CD14-positive monocyte (primary cell): ENCODE results near the gene HPS1. TPM values are rescaled to one million over a fixed set of nuclear protein-coding genes. Genes with fewer than 3 reads are reported as not detected.

Source experiments
- DNase-seq, 3 donors: peaks; one replicate each; pipeline ENCODE4 v3.0.0-alpha.2; 2011 to 2022
- H2AFZ ChIP-seq: 2 replicates; pipeline ENCODE4 v1.6.0; 2012; ENCODE audit warnings: mild to moderate bottlenecking, low read depth, low read length, inconsistent platforms; ENCODE audit not compliant: insufficient read depth, poor library complexity, severe bottlenecking
- H3K27ac ChIP-seq, 2 donors: 1 replicate in 1 of 2; 2 replicates in 1 of 2; pipeline ENCODE4 v1.5.1; 2012 to 2013; ENCODE audit warnings: low read length in 2 of 2, control low read depth in 1 of 2, inconsistent platforms in 1 of 2, low read depth in 1 of 2, mild to moderate bottlenecking in 1 of 2
- H3K27me3 ChIP-seq, 2 donors: one replicate each; pipeline versions ENCODE4 v1.6.0 to v1.6.1; 2011 to 2013; ENCODE audit warnings: low read length in 2 of 2; ENCODE audit not compliant: control insufficient read depth in 2 of 2, insufficient read depth in 2 of 2
- H3K36me3 ChIP-seq, 2 donors: replicated peaks in 1 of 2; 1 replicate in 1 of 2; 2 replicates in 1 of 2; pipeline versions ENCODE4 v1.5.1 to v1.6.1; 2012 to 2013; ENCODE audit warnings: low read length in 2 of 2, control low read depth in 1 of 2, inconsistent platforms in 1 of 2, mild to moderate bottlenecking in 1 of 2; ENCODE audit not compliant: insufficient read depth in 2 of 2, control insufficient read depth in 1 of 2
- H3K4me1 ChIP-seq, 2 donors: 1 replicate in 1 of 2; 2 replicates in 1 of 2; pipeline versions ENCODE4 v1.5.1 to v1.6.1; 2012 to 2013; ENCODE audit warnings: low read length in 2 of 2, control low read depth in 1 of 2, inconsistent platforms in 1 of 2, mild to moderate bottlenecking in 1 of 2, moderate library complexity in 1 of 2; ENCODE audit not compliant: insufficient read depth in 2 of 2, control insufficient read depth in 1 of 2
- H3K4me2 ChIP-seq: replicated peaks from 2 replicates; pipeline ENCODE3; 2012; ENCODE audit warnings: low read length, moderate library complexity, mild to moderate bottlenecking; ENCODE audit not compliant: poor library complexity, severe bottlenecking; ENCODE audit errors: extremely low read depth
- H3K4me3 ChIP-seq, 3 experiments: fragments of 200-600 bp in 1 of 3; sonication (generic) in 1 of 3; replicated peaks in 1 of 3; 1 replicate in 2 of 3; 2 replicates in 1 of 3; pipeline ENCODE4 v1.5.1; 2011 to 2013; ENCODE audit warnings: low read length in 3 of 3, mild to moderate bottlenecking in 3 of 3, control low read depth in 2 of 3, low read depth in 2 of 3, inconsistent platforms in 1 of 3, moderate library complexity in 1 of 3
- H3K79me2 ChIP-seq: 2 replicates; pipeline ENCODE4 v1.6.0; 2012; ENCODE audit warnings: mild to moderate bottlenecking, control low read depth, inconsistent platforms, low read length, moderate library complexity; ENCODE audit not compliant: insufficient read depth
- H3K9ac ChIP-seq: 2 replicates; pipeline ENCODE4 v1.6.0; 2017; ENCODE audit warnings: low read length, mild to moderate bottlenecking; ENCODE audit not compliant: insufficient read depth, poor library complexity, severe bottlenecking
- H3K9me3 ChIP-seq, 2 donors: replicated peaks in 1 of 2; 1 replicate in 1 of 2; 2 replicates in 1 of 2; pipeline versions ENCODE4 v1.5.1 to v1.6.1; 2012 to 2013; ENCODE audit warnings: low read length in 2 of 2, control low read depth in 1 of 2; ENCODE audit not compliant: control insufficient read depth in 1 of 2, insufficient read depth in 1 of 2
- H4K20me1 ChIP-seq: 2 replicates; pipeline ENCODE4 v1.6.0; 2012; ENCODE audit warnings: mild to moderate bottlenecking, low read length, control low read depth, moderate library complexity; ENCODE audit not compliant: insufficient read depth
- H3K27ac Mint-ChIP-seq, 7 donors: one replicate each; pipeline ENCODE4 v1.8.0; 2020; ENCODE audit warnings: mild to moderate bottlenecking in 7 of 7, mixed read lengths in 7 of 7, moderate library complexity in 6 of 7, inconsistent platforms in 2 of 7
- H3K27me3 Mint-ChIP-seq, 3 donors: one replicate each; pipeline ENCODE4 v1.8.0; 2021 to 2022; ENCODE audit warnings: low read depth in 3 of 3, mild to moderate bottlenecking in 3 of 3, mixed read lengths in 3 of 3, moderate library complexity in 3 of 3, inconsistent platforms in 1 of 3
- H3K36me3 Mint-ChIP-seq, 2 donors: one replicate each; pipeline ENCODE4 v1.8.0; 2020; ENCODE audit warnings: mixed read lengths in 2 of 2, inconsistent platforms in 1 of 2, mild to moderate bottlenecking in 1 of 2
- H3K4me1 Mint-ChIP-seq: one replicate; pipeline ENCODE4 v1.8.0; 2020; ENCODE audit warnings: mild to moderate bottlenecking, mixed read lengths
- H3K4me3 Mint-ChIP-seq, 2 donors: one replicate each; pipeline ENCODE4 v1.8.0; 2020; ENCODE audit warnings: mild to moderate bottlenecking in 2 of 2, mixed read lengths in 2 of 2, moderate library complexity in 1 of 2
- H3K9me3 Mint-ChIP-seq, 7 donors: one replicate each; pipeline ENCODE4 v1.8.0; 2020 to 2022; ENCODE audit warnings: mixed read lengths in 7 of 7, mild to moderate bottlenecking in 6 of 7, moderate library complexity in 6 of 7, inconsistent platforms in 2 of 7
- WGBS: methylation state at CpG from one replicate; pipeline ENCODE4 v1.1.5; 2013; ENCODE audit warnings: missing lambda C conversion rate; ENCODE audit not compliant: insufficient coverage; 5-methylcytosine and 5-hydroxymethylcytosine counted together
- intact Hi-C, 2 donors: fragments of 100-400 bp; cut with micrococcal nuclease; formaldehyde crosslinking; loops; one replicate each; pipeline versions ENCODE4 v1.15.0 to v1.15.1; 2023
- polyA minus RNA-seq: library from RNA; depleted of rRNA, polyadenylated mRNA; stranded (reverse); fragments of >200 nt; gene quantifications from 2 replicates; pipeline ENCODE4 v1.2.3, GENCODE V29; 2012
- polyA plus RNA-seq, 3 donors: library from polyadenylated mRNA; depleted of rRNA in 1 of 3; unstranded in 2 of 3; stranded (reverse) in 1 of 3; fragments of 300-500 nt in 2 of 3; fragments of >200 nt in 1 of 3; fragmentation: Illumina TruSeq in 2 of 3; gene quantifications; 1 replicate in 2 of 3; 2 replicates in 1 of 3; pipeline ENCODE4 v1.2.3, GENCODE V29; 2012 to 2021
- total RNA-seq, 12 experiments: library from RNA in 1 of 12; stranded (reverse) in 1 of 12; fragments of 120-200 nt in 1 of 12; gene quantifications; one replicate each; pipeline ENCODE4 v1.2.4 and lab custom pipeline; 2013 to 2026; ENCODE audit warnings: mixed read lengths in 6 of 12, inconsistent platforms in 1 of 12
- TF ChIP-seq, protein P1 (sequence below): fragments of 200-600 bp; IDR thresholded peaks from one replicate; pipeline ENCODE4 v1.8.0; 2022; ENCODE audit warnings: antibody characterized with exemption, mild to moderate bottlenecking

The HPS1 gene
- total RNA-seq (2013): 54.9 TPM
- polyA plus RNA-seq: 100 to 1,000 TPM in 1 of 3 donors, 10 to 100 TPM in 2; 73.0 to 135 (median 85.2) TPM
- polyA minus RNA-seq: 33.5 and 44.0 TPM in 2 replicates
- total RNA-seq (lab: John Stamatoyannopoulos, UW): 11.6 to 49.3 (median 27.3) reads per million in 11 experiments

DNA sequence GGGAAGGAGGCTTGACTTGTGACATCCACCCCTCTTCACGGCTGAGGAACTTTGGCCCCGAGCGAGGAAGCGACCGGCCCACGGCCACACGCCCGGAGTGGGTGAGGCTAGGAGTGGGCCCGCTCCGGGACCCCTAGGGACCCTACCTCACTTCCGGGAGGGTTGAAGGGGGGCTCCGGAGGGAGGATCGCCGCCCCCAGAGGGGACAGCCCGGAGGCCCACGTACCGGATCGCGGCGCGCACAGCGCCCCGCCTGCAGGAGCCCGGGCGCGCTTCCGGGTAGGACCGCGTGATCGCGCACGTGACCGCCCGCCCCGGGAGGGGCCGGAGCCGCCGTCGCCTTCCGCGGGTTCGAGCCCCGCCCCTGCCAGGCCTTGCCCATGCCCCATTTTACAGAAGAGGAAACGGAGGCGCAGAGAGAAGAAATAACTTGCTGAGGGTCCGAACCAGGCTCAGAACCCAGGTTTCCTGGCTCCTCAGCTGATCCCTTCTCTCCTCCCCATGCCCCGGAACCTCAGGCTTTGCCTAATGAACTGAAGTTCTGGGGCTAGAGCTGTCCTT lies at the start of gene HPS1:
TSS of gene HPS1 (minus strand) at position 275 of the 561 bp plus-strand sequence. CDS start 3,695 bp downstream, outside the sequence.
- Mint-ChIP-seq H3K27ac (peak within 1 kb of the TSS; percentile 88 to 96 (median 93)), H3K4me1 (peaks cover 39% of the 10 kb centered on the region), H3K4me3 (peak within 1 kb of the TSS; percentile 92 to 95), H3K9me3 (peaks cover 0 to 6% (median 0%) of the 10 kb centered on the region in 7 donors), H3K36me3 (peaks cover 33 to 37% of the 10 kb centered on the region in 2 donors), H3K27me3 (peaks cover 1 to 13% (median 2%) of the 10 kb centered on the region in 3 donors)
- H3K27me3 ChIP-seq: peaks cover 0 to 2% of the 10 kb centered on the region in 2 donors
- H3K4me3 ChIP-seq: peak within 1 kb of the TSS; percentile 86 to 95 (median 94)
- H3K4me1 ChIP-seq: peaks cover 22 to 29% of the 10 kb centered on the region in 2 donors
- H4K20me1 ChIP-seq: peaks cover 42% of the 10 kb centered on the region
- peaks cover 49% of the 10 kb centered on the region for H3K79me2 ChIP-seq
- TF ChIP-seq, protein P1, sequence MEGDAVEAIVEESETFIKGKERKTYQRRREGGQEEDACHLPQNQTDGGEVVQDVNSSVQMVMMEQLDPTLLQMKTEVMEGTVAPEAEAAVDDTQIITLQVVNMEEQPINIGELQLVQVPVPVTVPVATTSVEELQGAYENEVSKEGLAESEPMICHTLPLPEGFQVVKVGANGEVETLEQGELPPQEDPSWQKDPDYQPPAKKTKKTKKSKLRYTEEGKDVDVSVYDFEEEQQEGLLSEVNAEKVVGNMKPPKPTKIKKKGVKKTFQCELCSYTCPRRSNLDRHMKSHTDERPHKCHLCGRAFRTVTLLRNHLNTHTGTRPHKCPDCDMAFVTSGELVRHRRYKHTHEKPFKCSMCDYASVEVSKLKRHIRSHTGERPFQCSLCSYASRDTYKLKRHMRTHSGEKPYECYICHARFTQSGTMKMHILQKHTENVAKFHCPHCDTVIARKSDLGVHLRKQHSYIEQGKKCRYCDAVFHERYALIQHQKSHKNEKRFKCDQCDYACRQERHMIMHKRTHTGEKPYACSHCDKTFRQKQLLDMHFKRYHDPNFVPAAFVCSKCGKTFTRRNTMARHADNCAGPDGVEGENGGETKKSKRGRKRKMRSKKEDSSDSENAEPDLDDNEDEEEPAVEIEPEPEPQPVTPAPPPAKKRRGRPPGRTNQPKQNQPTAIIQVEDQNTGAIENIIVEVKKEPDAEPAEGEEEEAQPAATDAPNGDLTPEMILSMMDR: no peak
- H3K36me3 ChIP-seq: peaks cover 32 to 35% of the 10 kb centered on the region in 2 donors
- peak; percentile 64 to 68 (median 64) for DNase-seq
- H3K4me2 ChIP-seq: peak within 1 kb of the TSS; percentile 85
- peak within 1 kb of the TSS; percentile 90 to 92 for H3K27ac ChIP-seq
- peak within 1 kb of the TSS; percentile 95 for H3K9ac ChIP-seq
- peak within 1 kb of the TSS; percentile 90 for H2AFZ ChIP-seq
- no peaks in the 10 kb centered on the region for H3K9me3 ChIP-seq
- 2% methylated on average over 42 of the region's 47 CpGs for WGBS
- intact Hi-C loops: no loop called here

DNA sequence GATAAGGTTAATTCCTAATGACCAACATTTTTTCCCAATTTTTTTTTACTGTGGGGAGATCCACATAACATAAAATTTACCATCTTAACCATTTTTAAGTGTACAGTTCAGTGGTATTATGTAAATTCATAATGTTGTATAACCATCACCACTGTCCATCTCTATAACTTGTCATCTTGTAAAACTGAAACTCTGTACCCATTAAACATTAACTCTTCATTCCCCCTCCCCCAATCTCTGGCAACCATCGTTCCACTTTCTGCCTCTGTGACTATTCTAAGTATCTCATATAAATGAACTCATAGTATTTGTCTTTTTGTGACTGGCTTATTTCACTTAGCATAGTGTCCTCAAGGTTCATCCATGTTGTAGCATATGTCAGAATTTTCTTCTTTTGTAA lies 46.0 kb upstream of the HPS1 start:
- TF ChIP-seq, protein P1: no peak
- H3K9ac ChIP-seq: no peak overlapping the region
- H4K20me1 ChIP-seq: no peaks in the 10 kb centered on the region
- no peak overlapping the region for H3K4me2 ChIP-seq
- H2AFZ ChIP-seq: no peak overlapping the region
- no peak overlapping the region for H3K4me3 Mint-ChIP-seq
- H3K27ac Mint-ChIP-seq: no peak overlapping the region
- intact Hi-C loops: no loop called here
- peaks cover 3% of the 10 kb centered on the region for H3K4me1 Mint-ChIP-seq
- no peaks in the 10 kb centered on the region for H3K27me3 ChIP-seq
- WGBS: no CpG with 5 or more reads among the region's 1 CpG
- no peak for DNase-seq
- no peaks in the 10 kb centered on the region for H3K36me3 Mint-ChIP-seq
- peaks cover 8 to 19% (median 13%) of the 10 kb centered on the region in 7 donors for H3K9me3 Mint-ChIP-seq
- no peaks in the 10 kb centered on the region for H3K36me3 ChIP-seq
- no peak overlapping the region for H3K27ac ChIP-seq
- peaks cover 0 to 2% (median under 1%) of the 10 kb centered on the region in 3 donors for H3K27me3 Mint-ChIP-seq
- no peaks in the 10 kb centered on the region for H3K4me1 ChIP-seq
- H3K9me3 ChIP-seq: peaks cover 0 to 4% of the 10 kb centered on the region in 2 donors
- no peaks in the 10 kb centered on the region for H3K79me2 ChIP-seq
- H3K4me3 ChIP-seq: no peak overlapping the region
